Loucy (cell line): ENCODE data around the gene RCOR1.

Experiments
- EZH2phosphoT487 ChIP-seq: fragments of 200-600 bp; IDR thresholded peaks from 2 replicates; pipeline ENCODE4 v1.6.1; 2018; ENCODE audit warnings: antibody characterized with exemption, mild to moderate bottlenecking, moderate library complexity, borderline replicate concordance
- TF ChIP-seq, protein P1 (sequence below): fragments of 200-600 bp; sonication (generic); conservative IDR thresholded peaks from 2 replicates; pipeline ENCODE4 v1.5.1; 2014; ENCODE audit warnings: mild to moderate bottlenecking, antibody characterized with exemption, low read length

DNA sequence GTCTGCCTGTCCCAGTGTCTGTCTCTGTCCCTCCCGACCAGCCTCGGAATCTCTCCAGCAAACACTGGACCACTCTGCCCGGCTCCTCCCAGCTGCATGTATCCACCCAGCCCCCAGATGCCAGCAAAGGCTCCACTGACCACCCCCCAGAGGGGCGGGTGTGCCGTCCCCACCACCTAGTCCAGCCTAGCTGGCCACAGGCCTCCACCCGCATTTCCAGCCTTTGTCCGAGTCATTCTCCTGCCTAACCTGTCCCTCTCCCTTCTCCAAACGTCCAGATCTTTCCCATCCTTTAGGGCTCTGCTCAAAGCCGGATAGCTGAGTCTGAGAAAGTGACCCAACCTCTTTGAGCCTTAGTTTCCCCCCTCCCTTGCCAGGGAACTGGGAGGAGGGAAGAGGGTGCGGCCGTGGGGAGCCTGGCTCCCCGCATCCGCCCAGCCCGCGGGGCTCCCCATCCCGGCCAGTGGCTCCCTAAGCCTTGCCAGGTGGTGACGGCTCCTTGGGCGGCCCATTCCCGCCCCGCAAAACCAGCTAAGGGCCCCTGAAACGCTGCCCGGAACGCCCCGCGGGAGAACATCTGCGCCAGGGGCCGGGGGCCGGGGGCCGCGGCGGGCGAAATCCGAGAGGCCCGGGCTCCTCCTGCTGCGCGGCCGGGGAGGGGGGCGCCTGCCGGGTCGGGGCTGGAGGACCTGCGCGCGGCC is 48.3 kb upstream of the RCOR1 start:
- TF ChIP-seq, protein P1, sequence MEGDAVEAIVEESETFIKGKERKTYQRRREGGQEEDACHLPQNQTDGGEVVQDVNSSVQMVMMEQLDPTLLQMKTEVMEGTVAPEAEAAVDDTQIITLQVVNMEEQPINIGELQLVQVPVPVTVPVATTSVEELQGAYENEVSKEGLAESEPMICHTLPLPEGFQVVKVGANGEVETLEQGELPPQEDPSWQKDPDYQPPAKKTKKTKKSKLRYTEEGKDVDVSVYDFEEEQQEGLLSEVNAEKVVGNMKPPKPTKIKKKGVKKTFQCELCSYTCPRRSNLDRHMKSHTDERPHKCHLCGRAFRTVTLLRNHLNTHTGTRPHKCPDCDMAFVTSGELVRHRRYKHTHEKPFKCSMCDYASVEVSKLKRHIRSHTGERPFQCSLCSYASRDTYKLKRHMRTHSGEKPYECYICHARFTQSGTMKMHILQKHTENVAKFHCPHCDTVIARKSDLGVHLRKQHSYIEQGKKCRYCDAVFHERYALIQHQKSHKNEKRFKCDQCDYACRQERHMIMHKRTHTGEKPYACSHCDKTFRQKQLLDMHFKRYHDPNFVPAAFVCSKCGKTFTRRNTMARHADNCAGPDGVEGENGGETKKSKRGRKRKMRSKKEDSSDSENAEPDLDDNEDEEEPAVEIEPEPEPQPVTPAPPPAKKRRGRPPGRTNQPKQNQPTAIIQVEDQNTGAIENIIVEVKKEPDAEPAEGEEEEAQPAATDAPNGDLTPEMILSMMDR: no peak
- no peak for TF ChIP-seq EZH2phosphoT487
